ENCODE data around the gene TTLL6.

Gene TTLL6

GRCh38 chr17:48715496-48716399 is 101.3 kb downstream of the TTLL6 start:
- Histone ChIP-seq H2AFZ (ENCODE audit: low read depth, low read length) (peak overlapping the region; percentile 62; the same call in 1 of the 2 replicates), H3K9me3 (ENCODE audit: insufficient read depth, low read length) (no peaks in the 10 kb centered on the region)

More at GRCh38 chr17:48715496-48716399, 101.3 kb downstream of the TTLL6 start:
- no peaks in the 10 kb centered on the region for H4K20me1 ChIP-seq (ENCODE audit: insufficient read depth, low read length)
- H3K27ac ChIP-seq (ENCODE audit: low read length), result no peak overlapping the region
- no peak overlapping the region; the same call in 1 of the 2 replicates for H3K4me2 ChIP-seq (ENCODE audit: low read length)
- no peaks in the 10 kb centered on the region for H3K4me1 ChIP-seq (ENCODE audit: low read length)
- H3K79me2 ChIP-seq (ENCODE audit: low read length), result no peaks in the 10 kb centered on the region
- H3K36me3 ChIP-seq (replicated peaks; ENCODE audit: low read depth, low read length), result no peaks in the 10 kb centered on the region
- H3K4me3 ChIP-seq (ENCODE audit: low read length), result no peak overlapping the region
- no peak overlapping the region for H3K9ac ChIP-seq (ENCODE audit: low read length)
- H3K27me3 ChIP-seq (ENCODE audit: low read depth, low read length), result no peaks in the 10 kb centered on the region; the same call in 1 of the 2 replicates
- TF ChIP-seq EZH2phosphoT487 (IDR thresholded peaks at IDR 0.05; ENCODE audit: low read depth), result no peak
- TF ChIP-seq, protein P1, sequence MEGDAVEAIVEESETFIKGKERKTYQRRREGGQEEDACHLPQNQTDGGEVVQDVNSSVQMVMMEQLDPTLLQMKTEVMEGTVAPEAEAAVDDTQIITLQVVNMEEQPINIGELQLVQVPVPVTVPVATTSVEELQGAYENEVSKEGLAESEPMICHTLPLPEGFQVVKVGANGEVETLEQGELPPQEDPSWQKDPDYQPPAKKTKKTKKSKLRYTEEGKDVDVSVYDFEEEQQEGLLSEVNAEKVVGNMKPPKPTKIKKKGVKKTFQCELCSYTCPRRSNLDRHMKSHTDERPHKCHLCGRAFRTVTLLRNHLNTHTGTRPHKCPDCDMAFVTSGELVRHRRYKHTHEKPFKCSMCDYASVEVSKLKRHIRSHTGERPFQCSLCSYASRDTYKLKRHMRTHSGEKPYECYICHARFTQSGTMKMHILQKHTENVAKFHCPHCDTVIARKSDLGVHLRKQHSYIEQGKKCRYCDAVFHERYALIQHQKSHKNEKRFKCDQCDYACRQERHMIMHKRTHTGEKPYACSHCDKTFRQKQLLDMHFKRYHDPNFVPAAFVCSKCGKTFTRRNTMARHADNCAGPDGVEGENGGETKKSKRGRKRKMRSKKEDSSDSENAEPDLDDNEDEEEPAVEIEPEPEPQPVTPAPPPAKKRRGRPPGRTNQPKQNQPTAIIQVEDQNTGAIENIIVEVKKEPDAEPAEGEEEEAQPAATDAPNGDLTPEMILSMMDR (IDR thresholded peaks at IDR 0.05; ENCODE audit: low read depth, low read length), result no peak

All from OCI-LY3 (cell line).